ENCODE measurements around the gene ARL17B.
"Not testable (repeated sequence)": the region's sequence is repeated elsewhere in the genome, so short reads cannot be mapped to it uniquely, and the experiment has no call there.

DNA sequence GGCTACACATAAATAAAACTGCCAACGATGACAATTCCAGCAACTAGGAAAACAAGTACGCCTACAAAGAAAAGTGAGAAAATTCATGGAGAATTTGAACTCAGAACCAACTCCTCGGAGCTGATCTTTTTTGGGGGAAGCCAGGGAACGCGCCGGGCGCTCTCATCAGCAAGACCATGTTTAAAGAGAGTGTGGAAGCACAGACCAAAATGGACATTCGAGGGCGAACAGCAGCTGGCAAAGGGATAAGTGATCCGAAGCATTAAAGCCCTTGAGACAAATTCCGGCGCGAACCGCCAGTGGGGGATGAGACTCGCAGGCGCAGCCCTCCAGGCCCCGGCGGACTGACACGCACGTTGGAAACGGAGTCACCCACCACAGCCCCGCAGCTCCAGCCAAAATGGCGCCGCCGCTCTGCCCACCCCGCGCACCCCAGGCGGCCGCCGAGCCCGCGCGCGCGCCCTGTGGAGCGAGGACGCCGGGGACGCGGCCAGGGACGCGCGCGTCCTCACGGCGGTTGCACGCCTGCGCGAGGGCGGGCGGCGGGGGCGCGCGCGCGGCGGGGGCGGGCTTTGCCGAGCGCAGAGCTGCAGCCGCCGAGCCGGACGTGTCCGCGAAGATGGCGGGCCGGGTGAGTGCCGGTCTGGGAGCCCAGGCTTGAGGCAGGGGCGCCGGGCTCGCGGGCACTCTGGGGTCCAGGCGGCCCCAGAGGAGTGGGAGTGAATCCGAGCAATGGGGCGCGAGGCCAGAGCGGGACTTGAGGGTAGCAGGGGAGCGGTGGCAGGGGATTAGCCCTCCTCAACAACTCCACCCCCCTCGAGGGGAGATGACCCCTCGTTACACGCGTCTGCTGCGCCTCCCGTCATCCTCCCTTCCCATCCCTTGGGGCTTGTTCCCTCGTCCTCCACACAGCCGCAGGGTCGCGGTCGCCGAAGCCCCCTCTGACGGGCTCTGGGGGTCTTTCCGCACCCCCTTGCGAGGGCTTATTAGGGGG lies 11.0 kb upstream of the ARL17B start:
- not testable (repeated sequence) for TF ChIP-seq CTCF (conservative IDR thresholded peaks at IDR 0.05; ENCODE audit: low read depth, low read length); POLR2A (IDR thresholded peaks at IDR 0.05; ENCODE audit: low read depth, low read length); CEBPB (IDR thresholded peaks at IDR 0.05; ENCODE audit: low read depth, low read length); RAD21 (IDR thresholded peaks at IDR 0.05; ENCODE audit: low read length); CHD1 (IDR thresholded peaks at IDR 0.05; ENCODE audit: low read depth, low read length)
- TF ChIP-seq, protein P1, sequence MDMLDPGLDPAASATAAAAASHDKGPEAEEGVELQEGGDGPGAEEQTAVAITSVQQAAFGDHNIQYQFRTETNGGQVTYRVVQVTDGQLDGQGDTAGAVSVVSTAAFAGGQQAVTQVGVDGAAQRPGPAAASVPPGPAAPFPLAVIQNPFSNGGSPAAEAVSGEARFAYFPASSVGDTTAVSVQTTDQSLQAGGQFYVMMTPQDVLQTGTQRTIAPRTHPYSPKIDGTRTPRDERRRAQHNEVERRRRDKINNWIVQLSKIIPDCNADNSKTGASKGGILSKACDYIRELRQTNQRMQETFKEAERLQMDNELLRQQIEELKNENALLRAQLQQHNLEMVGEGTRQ (IDR thresholded peaks at IDR 0.05; ENCODE audit: low read depth, low read length): not testable (repeated sequence)
